ENCODE measurements around the gene PTPRD.
"Not testable (repeated sequence)": the region's sequence is repeated elsewhere in the genome, so short reads cannot be mapped to it uniquely, and the experiment has no call there.

The PTPRD gene

GRCh38 chr9:8946461-8946860, 1666.3 kb downstream of the PTPRD start:
- no peak for DNase-seq

- no peak for DNase-seq
Measured at GRCh38 chr9:8943392-8943791, 1669.4 kb downstream of the PTPRD start.

GRCh38 chr9:8940650-8941049, 1672.2 kb downstream of the PTPRD start:
- DNase-seq: no peak

GRCh38 chr9:8926461-8926860, 1686.3 kb downstream of the PTPRD start:
- no peak for DNase-seq

GRCh38 chr9:8924562-8924961, 1688.2 kb downstream of the PTPRD start:
- DNase-seq: no peak

- not testable (repeated sequence) for DNase-seq
Measured at GRCh38 chr9:8920478-8921183, 1692.2 kb downstream of the PTPRD start.

GRCh38 chr9:8917956-8918739, 1694.7 kb downstream of the PTPRD start:
- peak; percentile 79 for DNase-seq

GRCh38 chr9:8916771-8917170, 1696.0 kb downstream of the PTPRD start:
- DNase-seq: peak; percentile 13

GRCh38 chr9:8907868-8908267, 1704.9 kb downstream of the PTPRD start:
- peak; percentile 58 for DNase-seq

GRCh38 chr9:8905731-8906130, 1707.1 kb downstream of the PTPRD start:
- no peak for DNase-seq

- DNase-seq: no peak
Measured at GRCh38 chr9:8904771-8905515, 1707.9 kb downstream of the PTPRD start.

- no peak for DNase-seq
Measured at GRCh38 chr9:8903077-8903476, 1709.7 kb downstream of the PTPRD start.

- no peak for DNase-seq
Measured at GRCh38 chr9:8901146-8901545, 1711.7 kb downstream of the PTPRD start.

- no peak for DNase-seq
Measured at GRCh38 chr9:8899511-8899910, 1713.3 kb downstream of the PTPRD start.

GRCh38 chr9:8895861-8896224, 1717.0 kb downstream of the PTPRD start:
- peak; percentile 71 for DNase-seq

GRCh38 chr9:8895106-8895860, 1717.5 kb downstream of the PTPRD start:
- no peak for DNase-seq

- DNase-seq: no peak
Measured at GRCh38 chr9:8890695-8891094, 1722.1 kb downstream of the PTPRD start.

- no peak for DNase-seq
Measured at GRCh38 chr9:8889100-8889499, 1723.7 kb downstream of the PTPRD start.

- no peak for DNase-seq
Measured at GRCh38 chr9:8888591-8888990, 1724.2 kb downstream of the PTPRD start.

GRCh38 chr9:8887369-8887768, 1725.4 kb downstream of the PTPRD start:
- DNase-seq: no peak

GRCh38 chr9:8883321-8883720, 1729.5 kb downstream of the PTPRD start:
- no peak for DNase-seq

GRCh38 chr9:8880060-8880459, 1732.7 kb downstream of the PTPRD start:
- peak; percentile 67 for DNase-seq

- no peak for DNase-seq
Measured at GRCh38 chr9:8879284-8879683, 1733.5 kb downstream of the PTPRD start.
